Measurements from ENCODE around the gene FUS.
A peak's percentile ranks its signal among the peaks of the same experiment; 100 is the strongest.
"Not testable (repeated sequence)": the region's sequence is repeated elsewhere in the genome, so short reads cannot be mapped to it uniquely, and the experiment has no call there.

FUS gene

DNA sequence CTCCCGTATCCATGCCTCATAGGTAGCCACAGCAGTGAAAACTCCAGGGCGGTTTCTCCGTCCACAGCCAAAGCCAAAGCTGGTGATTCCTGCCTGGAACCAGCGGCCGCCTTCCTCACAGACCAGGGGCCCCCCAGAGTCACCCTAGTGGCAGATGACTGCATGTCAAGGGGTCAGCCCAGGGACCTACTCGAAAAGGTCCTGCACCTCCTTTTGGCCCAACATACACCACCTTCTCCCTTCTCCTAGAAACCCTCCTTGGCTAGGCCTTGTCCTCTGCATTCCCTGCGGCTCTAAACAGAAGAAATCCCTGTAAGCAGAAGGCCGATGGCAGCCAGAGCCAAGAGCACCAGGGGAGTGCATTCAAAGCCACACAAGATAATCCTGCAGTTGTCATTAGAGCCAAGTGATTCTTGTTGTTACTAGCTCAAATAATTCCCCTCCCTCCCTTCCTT is 36.2 kb upstream of the FUS start:
- DNase-seq (ENCODE audit: low spot score) = no peak

DNA sequence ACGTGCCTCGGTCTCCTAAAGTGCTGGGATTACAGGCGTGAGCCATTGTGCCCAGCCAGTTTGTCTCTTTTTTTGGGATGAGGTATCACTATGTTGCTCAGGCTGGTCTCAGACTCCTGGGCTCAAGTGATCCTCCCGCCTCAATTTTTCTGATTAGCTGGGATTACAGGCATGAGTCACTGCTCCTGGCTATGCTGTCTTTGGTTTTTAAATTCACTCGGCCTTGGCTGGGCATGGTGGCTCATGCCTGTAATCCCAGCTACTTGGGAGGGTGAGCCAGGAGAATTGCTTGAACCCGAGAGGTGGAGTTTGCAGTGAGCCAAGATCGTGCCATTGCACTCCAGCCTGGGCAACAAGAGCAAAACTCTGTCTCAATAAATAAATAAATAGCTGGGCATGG is 35.5 kb upstream of the FUS start:
- not testable (repeated sequence) for DNase-seq (ENCODE audit: low spot score)

DNA sequence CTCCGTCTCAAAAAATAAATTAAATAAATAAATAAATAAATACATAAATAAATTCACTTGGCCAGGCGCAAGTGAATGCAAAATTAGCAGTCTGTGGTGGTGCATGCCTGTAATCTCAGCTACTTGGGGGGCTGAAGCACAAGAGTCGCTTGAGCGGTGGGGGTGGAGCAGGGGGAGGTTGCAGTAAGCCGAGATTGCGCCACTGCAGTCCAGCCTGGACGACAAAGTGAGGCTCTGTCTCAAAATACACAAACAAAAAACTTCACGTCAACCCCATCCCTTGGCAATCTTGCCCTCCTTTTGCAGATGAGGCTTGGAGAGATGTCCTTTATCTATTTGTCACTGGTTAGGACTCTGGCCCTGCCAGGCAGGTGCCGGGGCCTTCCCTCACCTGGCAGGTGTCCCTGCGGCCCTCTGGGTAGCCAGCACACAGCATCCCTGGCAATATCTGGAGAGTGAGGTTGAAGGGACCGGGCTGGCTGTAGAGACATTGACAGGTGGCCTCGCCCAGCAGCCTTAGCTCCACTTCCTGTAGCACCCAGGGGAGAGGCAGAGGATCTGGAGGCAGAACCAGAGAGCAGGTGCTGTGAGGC is 34.4 kb upstream of the FUS start:
- DNase-seq (ENCODE audit: low spot score) = no peak

DNA sequence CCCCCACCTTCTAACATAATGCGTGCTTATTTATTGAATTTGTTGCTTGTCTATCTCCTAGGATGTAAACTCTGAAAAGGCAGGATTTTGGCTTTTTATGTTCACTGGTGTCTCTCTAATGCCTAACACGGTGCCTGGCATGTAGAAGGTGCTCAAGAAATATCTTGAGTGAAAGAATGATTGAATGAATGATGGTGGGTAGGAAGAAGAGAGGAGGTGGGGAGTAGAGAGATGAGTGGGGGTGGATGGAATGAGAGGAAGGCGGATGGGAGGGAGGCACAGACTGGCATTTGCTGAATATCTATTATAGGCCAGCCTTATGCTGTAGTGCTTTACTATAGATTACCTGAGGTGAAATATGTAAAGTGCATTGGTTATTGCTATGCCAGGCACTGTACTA is 32.4 kb upstream of the FUS start:
- no peak for DNase-seq (ENCODE audit: low spot score)

DNA sequence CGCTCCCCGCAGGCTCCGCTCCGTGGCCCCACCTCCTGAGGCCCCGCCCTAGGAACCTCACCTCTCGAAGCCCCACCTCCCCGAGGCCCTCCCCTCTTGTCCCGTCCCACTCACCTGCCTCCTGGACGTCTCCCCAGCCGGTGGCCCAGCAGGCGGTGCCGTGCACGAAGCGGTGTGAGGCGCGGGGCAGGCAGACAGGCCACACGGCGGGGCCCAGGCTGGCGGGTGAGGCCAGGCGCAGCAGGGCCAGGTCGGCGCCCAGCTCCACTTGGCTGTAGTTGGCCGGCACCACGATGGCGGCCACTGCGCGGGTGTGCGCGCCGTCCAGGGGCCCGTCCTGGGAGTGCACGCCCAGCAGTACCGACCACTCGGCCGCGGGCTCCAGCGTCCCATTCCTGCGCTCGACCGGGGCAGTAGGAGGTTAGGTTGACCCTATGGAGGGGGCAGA is 31.6 kb upstream of the FUS start:
- no peak for DNase-seq (ENCODE audit: low spot score)

DNA sequence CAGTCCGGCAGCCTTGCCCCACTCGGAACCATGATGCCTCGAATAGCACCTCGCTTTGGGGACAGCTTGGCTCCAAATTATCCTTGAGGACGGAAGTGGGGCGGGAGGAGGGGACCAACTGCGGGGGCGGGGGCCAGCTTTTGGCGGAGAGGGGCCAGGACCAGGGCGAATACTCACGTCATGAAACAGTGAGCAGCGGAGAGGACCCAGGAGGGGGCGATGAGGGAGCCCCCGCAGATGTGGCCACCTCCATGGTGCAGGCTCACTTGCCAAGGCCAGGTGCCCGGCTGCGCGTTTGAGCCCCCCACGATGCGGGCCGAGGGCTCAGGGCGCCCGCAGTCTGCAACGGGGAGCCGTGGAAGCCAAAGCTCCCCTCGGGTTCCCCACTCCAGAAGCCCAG is 31.0 kb upstream of the FUS start:
- DNase-seq (ENCODE audit: low spot score) = no peak

DNA sequence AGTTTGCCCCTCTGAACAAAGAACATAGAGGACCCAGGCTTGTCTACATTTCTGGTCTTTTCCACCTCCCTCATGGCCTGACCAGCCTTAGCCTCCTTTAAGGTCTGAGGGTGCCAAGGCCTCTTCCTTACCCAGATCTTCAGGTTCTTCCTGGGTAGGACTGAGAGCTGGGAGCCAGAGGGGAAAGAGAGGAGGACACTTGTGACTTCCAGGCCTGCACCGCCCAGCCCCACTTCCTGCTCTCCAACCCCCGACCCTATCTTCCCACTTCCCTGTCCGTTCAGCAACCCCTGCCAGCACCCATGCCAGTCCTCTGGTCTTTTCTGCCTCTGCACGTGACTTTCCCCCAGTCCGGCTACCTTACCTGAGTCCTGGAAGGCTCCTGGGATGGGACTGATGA is 30.6 kb upstream of the FUS start:
- no peak for DNase-seq (ENCODE audit: low spot score)

DNA sequence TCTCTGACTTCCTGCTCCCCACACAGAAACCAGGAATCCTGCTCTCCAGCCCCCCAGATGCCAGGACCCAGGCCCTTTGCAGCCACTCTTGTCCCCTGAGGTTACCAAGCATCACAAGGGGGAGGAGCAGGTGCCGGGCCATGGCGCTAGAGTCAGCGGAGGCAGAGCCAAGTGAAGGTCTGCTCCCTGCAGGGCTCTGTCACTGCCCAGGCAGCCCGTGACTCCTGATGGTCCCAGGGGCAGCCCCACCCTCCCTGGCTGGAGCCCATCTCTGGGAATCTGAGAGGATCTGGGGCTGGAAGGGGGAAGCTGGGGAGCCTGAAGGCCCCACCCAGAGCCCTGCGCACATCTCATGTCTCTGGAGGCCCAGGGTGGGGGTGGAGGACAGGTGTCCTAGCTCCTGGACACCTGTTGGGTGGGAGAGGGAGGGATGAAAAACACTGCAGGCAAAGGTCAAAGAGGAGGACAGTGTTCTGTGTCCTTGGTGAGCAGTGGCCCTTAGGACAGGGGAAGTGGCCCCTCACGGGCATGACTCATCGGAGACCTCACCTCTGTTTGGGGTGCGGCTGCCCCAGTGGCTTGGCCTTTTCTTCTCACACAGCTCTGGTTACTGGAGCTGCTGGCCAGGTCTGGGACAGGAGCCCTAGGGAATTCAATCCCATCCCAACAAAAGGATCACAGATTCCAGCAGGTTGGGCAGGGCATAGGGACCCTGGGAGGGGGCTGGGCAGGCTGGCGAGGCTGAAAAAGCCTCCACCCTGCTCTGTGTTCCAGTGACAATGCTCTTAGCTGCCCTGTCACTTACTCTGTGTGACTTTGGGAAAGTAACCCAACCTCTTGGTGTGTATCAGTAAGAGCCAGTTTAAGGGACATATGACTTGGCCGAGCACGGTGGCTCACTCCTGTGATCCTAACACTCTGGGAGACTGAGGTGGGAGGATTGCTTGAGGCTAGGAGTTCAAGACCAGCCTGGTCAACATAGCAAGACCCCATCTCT is 29.7 kb upstream of the FUS start, which contains the start of gene PRSS36:
TSS of gene PRSS36 (minus strand) at position 173 of the 997 bp plus-strand sequence. CDS start at position 142, 31 bp downstream.
- peak; percentile 53 for DNase-seq (ENCODE audit: low spot score)

DNA sequence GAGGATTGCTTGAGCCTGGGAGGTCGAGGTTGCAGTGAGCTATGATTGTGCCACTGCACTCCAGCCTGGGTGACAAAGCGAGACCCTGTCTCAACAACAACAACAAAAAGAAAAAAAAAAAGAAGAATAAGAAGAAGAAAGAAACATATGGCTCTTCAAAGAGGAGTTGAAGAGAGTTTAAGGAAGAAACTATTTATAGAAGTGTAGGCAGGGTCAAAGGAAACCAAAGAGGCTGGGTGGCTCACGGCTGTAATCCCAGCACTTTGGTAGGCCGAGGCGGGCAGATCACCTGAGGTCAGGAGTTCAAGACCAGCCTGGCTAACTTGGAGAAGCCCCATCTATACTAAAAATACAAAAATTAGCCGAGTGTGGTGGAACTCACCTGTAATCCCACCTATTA is 29.0 kb upstream of the FUS start:
- DNase-seq (ENCODE audit: low spot score) = not testable (repeated sequence)

DNA sequence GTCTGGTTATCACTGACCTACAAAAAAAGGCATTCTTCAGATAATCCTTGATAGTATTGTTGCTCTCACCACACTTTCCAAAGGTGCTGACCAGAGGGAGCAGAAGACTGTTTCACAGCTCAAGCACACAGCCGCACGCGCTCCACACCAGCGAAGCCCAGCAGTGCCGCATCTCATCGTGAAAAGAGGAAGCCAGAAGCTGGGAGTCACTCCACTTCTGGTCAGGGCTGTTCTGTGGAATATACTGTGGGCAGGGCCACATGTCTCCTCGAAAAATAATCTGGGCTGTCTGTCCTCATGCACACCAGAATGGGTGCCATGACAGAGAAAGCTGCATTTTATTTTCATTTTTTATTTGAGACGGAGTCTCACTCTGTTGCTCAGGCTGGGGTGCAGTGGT is 22.8 kb upstream of the FUS start:
- DNase-seq (ENCODE audit: low spot score) = no peak

DNA sequence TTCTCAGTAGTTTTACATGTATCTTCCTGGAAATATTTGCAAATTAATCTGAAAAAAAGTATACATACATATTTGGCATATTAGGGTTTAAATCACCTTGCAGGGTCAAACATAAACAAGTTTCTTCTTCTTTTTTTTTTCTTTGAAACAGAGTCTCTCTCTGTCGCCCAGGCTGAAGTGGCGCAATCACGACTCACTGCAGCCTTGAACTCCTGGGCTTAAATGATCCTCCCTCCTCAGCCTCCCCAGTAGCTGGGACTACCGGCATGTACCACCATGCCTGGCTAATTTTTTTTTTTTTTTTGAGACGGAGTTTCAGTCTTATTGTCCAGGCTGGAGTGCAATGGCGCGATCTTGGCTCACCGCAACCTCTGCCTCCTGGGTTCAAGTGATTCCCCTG is 12.6 kb upstream of the FUS start:
- DNase-seq (ENCODE audit: low spot score) = no peak

DNA sequence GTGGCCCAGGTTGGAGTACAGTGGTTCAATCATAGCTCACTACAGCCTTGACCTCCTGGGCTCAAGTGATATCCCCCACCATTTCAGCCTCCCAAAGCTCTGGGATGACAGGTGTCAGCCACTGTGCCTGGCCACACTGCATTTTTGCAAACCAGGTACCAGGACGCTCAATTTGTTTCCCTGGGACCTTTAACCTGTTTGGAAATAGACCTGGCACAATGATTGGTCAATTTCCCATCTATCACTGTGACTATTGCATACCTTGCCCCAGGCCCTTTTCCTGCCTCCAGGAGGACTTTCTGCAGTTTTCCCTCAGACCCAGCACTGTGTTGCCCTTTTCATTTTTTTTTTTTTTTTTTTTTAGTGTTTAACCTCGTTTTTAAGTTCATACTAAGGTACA is 11.1 kb upstream of the FUS start:
- no peak for DNase-seq (ENCODE audit: low spot score)

DNA sequence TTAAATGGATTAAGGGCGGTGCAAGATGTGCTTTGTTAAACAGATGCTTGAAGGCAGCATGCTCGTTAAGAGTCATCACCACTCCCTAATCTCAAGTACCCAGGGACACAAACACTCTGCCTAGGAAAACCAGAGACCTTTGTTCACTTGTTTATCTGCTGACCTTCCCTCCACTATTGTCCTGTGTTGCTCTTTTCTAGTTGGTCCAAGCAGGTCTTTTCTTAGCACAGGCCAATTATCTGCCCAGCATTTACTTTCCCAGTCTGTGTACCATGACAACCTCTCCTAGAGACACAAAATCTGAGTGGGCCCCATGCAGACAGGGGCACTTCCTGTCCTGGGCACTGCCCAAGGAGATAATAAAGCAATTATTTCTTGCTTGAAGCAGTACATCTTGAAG is 9.9 kb upstream of the FUS start:
- not testable (repeated sequence) for DNase-seq (ENCODE audit: low spot score)

DNA sequence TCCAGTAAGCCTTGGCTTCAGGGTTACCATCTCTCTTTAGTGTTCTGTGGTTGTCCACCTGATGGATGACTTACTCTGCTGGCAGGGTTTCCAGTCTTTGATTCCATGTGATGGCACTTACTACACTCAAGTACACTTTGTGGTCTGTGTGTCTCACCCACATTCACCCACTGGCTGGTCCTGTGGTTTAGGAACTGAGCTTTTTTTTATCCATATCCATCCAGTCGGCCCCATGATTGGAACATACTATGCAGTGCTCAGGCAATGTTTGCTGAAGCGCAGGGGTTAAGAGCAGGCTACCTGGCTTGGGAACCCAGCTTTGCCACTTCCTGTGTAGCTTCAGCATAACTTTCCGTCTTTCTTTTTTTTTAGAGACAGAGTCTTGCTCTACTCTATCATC is 2.8 kb upstream of the FUS start:
- DNase-seq (ENCODE audit: low spot score) = peak; percentile 95

DNA sequence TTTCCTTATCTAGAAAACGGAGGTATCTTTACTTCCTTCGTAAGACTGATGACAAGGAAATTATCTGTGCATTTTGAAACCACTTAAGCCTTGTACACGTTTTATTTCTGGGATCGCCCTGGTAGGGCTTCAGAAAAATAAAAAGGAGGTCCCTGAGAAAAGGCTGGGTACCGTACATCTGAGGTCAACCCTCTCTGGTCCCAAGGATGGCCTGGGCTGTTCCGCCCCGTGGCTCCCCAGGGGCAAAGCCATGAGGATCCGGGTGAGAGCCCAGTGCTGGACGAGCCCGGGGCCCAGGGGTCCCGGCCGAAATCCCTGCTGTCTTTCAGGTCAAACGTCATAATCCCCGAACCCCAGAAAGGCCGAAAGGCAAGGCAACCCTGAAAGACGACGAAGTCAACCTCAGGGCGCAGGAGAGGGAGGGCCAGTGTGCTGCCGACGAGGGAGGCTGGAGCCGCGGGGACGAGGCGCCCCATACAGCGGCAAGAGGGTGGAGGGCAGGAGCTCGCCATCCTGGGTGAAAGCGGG is 656 bp upstream of the FUS start:
- no peak for DNase-seq (ENCODE audit: low spot score)

DNA sequence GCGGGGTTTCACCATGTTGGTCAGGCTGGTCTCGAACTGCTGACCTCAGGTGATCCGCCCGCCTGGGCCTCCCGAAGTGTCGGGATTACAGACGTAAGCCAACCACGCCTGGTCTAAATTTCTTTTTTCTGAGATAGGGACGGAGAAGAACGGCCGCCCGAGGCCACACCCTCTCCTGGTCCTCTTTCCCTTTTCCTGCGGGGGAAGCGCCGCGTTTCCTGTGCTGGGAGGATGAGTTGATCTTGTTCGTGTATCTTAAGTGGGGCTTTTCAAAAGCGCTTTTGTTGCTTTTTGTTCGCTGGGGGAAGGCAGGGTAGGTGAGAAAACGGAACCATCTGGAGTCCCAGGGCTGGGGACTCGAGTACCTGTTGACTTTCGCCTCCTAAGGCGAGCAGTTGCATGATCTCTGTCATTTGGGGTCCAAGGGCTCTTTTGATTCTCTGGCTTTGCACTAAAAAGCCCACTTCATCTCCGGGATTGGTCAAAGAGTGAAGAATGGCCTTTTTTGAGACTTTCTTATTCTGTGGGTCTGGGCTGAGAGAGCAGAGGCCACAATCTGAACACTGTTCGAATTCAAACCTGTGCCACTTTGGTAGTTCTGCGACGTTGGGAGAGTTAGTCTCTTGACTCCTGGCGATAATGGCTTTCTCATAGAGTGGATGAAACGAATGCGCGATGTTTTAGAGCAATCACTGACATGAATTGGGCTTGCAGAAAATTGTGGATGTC is 1.3 kb downstream of the FUS start:
- peak; percentile 30 for DNase-seq (ENCODE audit: low spot score)

DNA sequence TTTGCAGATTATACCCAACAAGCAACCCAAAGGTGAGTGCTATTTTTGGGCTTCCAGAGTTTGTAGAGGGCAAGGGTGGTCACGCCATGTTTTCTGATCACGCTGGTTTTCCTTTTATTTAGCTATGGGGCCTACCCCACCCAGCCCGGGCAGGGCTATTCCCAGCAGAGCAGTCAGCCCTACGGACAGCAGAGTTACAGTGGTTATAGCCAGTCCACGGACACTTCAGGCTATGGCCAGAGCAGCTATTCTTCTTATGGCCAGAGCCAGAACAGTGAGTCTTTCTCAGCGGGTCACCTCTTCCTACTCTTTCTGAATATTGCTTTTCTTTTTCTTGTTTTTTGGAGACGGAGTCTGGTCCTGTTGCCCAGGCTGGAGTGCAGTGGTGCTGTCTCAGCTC is 2.5 kb downstream of the FUS start:
- DNase-seq (ENCODE audit: low spot score) = no peak

DNA sequence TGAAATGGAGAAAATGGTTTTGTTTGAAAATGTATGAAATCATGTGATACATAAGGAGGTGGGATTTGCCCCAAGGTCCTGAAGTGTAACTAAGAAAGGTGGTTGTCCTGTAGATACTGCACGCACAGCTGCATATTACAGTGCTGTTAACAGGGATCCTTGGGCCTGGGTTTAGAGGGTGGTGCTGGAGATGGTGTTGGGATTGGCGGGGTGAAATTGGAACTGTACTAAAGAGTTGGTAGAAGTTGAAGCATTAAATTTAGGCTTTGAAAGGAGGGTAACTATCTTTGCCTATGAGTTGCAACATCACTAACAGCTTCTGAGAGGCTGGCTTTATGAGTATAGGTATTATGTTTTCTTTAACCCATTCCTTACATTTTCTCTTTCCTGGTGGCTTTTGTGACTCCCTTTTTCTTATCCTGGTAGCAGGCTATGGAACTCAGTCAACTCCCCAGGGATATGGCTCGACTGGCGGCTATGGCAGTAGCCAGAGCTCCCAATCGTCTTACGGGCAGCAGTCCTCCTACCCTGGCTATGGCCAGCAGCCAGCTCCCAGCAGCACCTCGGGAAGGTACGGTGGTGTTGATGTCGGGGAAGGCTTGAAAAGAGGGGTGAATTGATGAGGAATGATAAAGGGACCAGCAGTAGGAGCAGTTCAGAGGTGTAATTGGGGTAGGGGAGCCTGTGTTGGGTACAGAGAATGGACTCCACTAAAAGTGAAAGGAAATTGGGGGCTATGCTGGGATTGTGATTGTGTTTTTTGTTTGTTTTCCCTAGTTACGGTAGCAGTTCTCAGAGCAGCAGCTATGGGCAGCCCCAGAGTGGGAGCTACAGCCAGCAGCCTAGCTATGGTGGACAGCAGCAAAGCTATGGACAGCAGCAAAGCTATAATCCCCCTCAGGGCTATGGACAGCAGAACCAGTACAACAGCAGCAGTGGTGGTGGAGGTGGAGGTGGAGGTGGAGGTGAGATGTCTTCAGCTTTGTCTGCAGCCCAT is 3.8 kb downstream of the FUS start:
- DNase-seq (ENCODE audit: low spot score) = no peak

DNA sequence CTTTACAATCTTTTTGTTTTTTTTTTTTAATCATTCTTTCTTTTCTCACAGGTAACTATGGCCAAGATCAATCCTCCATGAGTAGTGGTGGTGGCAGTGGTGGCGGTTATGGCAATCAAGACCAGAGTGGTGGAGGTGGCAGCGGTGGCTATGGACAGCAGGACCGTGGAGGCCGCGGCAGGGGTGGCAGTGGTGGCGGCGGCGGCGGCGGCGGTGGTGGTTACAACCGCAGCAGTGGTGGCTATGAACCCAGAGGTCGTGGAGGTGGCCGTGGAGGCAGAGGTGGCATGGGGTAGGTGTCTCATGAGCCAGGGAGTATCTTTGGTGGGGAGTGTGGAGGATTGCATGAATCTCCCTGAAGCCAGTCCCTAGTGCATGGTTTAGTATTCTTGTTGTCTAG is 4.9 kb downstream of the FUS start:
- no peak for DNase-seq (ENCODE audit: low spot score)

DNA sequence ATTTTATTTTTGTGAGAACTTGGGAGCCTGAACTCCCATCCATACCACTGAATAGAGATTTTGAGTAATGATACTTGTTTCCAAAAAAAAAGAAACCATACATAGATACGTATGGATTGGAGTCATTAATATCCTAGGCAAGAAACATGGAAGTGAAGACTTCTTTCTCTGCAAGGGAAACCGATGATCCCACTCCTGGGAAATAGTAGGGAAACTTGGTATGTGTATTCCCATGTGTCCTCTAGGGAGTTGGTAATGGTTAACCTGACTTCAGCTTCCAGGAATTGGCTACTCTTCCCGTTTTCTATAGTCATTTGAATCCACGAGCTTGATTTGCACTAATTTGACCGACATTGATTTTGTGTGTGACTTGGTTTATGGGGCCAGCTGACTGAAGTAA is 5.4 kb downstream of the FUS start:
- no peak for DNase-seq (ENCODE audit: low spot score)

DNA sequence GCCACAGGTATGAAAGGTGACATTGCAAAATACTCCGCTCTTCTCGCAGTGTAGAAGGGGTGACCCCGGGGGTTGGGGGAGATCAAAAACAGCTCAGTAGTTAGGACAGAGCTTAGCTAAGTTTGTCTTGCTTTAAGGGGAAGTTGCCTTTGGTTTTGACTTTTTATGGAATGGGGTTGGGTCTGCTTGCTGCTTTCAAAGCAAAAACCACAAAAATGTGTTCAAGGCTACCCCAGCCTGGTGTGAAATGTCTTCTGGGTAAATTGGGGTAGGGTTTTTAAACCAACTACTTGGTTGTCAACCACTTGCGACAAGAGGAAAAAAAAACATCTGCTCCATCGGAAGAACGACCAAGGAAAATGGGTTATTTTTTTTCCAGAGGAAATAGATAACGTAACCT is 6.2 kb downstream of the FUS start:
- DNase-seq (ENCODE audit: low spot score) = no peak

All from SW480 (cell line).